NCI-H748 (cell line): ENCODE measurements around the gene MCM5.
"Not testable (repeated sequence)": the region's sequence is repeated elsewhere in the genome, so short reads cannot be mapped to it uniquely, and the experiment has no call there.

Experiments used
- DNase-seq: peaks from one replicate; lab custom pipeline; 2025; ENCODE audit not compliant: unreplicated experiment; lab: John Stamatoyannopoulos, UW

Gene MCM5

GRCh38 chr22:35431483-35432227 lies 31.7 kb downstream of the MCM5 start:
- no peak for DNase-seq

DNA sequence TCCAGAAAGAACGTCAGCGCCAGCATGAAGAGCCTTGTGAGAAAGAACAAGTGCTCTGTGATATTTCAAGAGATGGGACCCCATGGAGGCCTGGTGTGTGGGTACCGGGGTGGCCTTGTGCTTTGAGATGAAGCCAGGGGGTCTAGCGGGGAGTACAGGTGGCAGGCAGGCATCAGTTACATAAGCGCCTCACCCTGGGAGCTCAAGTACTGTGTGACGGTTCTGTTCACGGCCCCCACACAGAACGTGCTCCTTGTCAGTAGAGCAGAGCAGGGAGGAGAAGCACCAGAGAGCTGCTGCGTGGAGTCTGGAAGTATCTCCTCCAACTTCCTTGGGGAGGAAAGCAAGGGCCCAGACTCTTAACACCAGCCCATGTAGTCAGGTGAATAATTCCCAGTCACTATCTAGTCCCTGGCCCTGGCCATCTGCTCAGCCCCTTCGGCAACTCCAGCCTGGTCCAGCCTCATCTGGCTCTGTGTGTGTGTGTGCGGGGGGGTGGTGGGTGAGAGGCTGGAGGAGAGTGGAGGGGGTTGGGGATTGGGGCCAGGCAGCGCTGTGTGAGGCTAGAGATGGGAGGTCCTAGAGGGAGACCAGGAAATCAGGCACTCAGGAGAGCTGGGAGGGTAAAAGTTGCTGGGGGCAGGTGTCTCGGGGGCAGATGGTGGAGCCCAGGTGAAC lies 32.4 kb downstream of the MCM5 start:
- DNase-seq, result no peak

DNA sequence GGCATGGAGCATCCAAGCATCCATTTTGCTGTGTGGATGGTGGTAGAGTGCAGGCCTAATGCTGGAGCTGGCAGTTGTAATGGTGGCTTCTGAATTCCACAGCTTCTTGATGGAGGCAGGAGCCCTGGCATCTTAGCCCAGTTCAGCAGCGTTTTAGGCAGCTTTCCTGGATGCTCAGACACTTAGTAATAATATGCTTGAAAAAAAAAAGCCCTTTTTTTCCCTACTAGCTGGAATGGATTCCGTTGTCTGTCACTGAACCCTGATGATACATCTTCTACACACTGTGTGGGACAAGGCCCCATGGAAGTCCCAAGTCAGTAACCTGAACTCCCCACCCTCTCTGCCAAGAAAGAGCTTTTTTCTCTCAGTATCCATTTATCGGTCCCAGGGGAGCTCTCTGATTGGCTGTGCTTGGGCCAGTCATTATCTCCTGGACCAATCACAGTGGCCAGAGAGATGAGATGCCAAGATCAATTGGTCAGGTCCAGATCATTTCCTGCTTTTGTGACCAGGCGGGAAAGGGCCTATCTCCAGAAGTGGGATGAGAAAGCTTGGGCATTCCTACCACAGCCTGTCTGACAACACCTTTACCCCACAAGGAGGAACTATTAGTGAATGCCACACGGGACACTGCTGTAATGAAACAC lies 34.2 kb downstream of the MCM5 start:
- no peak for DNase-seq

DNA sequence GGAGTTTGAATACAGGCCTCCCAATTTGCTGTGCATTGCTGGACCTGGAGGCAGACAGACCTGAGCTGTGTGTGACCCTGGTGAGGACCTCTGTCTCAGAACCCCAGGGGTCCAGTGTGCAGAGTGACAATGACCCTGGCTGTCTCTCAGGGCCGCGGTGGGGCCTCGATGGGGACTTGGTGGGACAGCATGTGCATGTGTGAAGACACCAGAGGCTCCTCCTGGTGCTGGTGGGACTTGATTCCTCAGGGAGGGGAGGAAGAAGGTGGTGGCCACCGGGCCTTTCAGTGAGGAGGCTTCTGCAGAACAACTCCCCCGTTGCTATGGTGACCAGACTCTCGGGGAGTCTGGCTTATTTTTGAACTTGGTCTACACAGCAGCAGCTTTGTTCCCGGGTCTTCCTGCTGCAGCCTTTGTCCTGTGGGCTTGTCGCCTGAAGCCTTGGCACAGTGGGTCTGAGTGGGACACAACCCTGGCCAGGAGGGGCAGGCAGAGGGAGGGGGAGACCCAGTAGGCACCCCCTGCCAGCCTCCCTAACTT lies 35.3 kb downstream of the MCM5 start:
- DNase-seq, result no peak

DNA sequence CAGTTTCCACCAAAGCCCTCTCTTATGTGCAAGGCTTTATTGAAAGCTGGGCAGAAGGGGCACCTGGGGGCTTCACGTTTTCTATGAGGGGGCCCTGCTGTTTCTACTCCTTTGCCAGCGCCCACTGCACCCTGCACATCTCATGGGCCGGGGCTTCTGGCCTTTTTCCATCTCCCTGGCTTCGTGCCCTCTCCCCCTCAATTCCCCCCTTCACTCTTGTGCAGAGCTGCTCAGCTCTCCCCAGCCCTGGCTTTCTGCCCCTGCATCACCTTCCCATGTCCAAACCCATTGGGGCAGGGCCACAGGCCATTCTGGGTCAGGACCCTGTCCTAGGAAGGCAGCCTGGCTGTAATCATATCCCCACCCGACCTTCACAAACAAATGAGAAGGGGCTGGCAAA lies 36.5 kb downstream of the MCM5 start:
- DNase-seq, result no peak

DNA sequence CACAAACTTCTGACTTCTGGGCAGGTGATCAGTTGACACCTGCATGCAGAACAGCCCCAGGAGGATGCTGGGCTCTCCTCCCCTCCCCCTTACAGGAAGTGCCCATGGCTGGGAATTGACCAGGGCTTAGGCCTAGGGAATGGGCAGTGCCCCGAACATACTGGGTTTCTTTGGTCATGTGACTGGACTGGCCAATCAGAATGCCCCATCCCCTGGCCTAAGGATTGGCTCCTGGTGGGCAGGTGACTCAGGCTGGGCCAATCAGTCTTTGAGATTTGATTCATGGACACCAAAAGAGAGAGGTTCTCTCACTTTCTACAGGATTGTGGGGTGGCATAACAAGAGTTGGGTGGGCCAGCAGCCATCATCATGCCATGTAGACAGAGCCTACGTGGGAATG lies 37.1 kb downstream of the MCM5 start:
- no peak for DNase-seq

DNA sequence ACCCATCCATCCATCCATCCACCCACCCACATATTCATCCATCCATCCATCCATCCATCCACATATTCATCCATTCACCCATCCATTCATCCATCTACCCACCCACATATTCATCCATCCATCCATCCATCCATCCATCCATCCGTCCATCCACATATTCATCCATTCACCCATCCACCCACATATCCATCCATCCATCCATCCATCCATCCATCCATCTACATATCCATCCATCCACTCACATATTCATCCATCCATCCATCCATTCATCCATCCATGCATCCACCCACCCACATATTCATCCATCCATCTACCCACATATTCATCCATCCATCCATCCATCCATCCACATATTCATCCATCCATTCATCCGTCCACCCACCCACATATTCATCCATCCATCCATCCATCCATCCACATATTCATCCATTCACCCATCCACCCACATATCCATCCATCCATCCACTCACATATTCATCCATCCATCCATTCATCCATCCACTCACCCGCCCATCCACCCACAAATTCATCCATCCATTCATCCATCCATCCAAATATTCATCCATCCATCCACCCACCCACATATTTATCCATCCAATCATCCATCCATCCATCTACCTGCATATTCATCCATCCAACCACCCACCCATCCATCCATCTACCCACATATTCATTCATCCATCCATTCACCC lies 38.9 kb downstream of the MCM5 start:
- DNase-seq, result not testable (repeated sequence)

- DNase-seq, result no peak
These were observed 39.4 kb downstream of the MCM5 start for GRCh38 chr22:35439365-35439717.

GRCh38 chr22:35440129-35440528 lies 40.2 kb downstream of the MCM5 start:
- no peak for DNase-seq

DNA sequence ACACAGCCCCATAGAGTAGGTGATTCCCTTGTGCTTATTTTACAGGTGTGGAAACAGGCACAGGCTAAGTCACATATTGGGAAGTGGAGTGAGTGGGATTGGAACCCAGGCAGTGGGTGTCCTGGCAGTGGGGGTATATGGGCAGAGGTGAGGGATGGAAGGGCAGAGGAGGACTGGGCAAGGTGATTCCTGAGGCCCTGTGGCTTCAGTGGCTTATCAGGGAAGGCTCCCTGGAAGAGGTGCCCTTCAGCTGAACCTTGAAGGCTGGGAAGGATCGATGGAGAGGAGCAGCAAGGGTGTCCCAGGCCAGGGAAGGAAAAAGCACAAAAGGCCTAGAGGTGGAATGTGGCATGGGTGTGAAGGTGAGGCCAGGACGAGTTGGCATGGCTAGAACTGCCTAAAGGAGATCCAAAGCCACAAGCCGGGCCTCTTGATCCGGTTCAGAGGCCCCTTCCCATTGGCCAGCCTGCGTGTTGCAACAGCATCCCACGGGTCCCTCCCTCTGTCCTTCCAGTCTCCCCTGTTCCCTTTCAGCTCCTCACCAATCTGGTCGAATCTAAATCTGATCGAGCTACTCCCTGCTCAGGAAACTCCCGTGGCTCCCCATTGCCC lies 41.7 kb downstream of the MCM5 start:
- no peak for DNase-seq

GRCh38 chr22:35442471-35442870 lies 42.5 kb downstream of the MCM5 start:
- no peak for DNase-seq

GRCh38 chr22:35443338-35443737 lies 43.4 kb downstream of the MCM5 start:
- no peak for DNase-seq

DNA sequence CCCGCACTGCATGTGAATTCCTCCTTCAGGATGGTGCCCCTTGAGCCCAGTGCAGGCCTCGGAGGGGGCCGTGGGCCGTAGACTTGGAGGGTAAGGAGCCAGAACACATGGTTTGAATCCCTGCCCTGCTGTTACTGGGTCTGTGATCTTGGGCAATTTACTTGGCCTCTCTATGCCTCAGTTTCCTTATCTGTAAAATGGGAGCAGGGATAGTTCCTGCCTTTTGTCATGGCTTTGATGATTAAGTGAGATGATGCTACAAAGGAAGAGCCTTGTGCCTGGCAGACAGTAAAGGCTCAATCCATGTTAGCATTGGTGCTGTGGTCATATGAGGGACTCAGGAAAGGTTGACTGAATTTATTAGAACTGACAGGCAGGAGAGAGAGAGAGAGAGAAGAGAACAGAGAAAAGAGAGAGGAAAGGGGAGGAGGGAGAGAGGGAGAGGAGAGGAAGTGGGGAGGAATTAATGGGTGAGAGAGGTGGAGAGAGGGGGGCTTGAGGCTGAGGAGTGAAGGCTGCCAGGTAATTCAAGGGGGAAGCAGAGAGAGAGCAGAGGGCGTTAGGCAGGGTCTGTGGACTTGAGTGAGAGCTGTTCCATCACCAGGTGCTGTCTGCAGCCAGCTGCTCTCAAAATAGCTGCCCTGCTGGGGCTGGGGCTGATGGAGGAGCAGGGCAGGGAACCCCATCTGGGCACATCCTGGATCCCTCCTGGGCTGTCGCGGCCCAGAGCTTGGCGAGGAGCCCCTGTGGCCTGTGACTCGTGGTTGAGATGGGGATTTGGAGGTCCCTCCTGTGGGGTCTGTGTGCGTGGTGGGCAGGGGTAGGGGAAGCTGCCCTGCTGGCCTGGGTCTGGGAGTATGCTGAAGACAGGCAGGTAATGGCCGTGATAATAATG lies 44.1 kb downstream of the MCM5 start:
- no peak for DNase-seq

DNA sequence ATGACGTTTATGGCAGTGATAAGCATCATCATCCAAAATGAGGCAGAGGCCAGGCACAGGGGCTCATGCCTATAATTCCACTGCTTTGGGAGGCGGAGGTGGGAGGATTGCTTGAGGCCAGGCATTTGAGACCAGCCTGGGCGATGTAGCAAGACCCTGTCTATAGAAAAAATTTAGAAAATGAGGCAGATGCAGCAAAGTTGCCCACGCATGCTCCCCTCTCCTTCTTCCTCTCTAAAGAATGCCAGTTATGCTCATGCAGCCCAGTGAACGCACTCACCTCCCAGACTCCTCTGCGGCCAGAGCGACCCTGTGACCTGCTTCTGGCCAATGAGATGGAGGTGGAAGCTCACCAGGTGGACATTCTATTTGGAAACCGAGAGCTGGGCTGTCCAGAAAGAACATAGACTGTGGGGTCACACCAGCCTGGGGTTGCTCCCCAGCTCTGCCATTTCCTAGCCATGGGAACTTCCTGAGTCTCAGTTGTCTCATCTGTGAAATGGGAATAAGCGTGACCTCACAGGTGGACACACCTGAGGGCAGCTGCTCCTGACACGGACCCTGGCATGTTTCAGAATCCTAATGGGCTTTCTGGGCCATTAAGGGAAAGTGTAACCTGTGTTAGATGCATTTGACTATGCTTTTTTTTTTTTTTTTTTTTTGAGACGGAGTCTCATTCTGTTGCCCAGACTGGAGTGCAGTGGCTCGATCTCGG lies 44.9 kb downstream of the MCM5 start:
- DNase-seq, result no peak

- no peak for DNase-seq
These were observed 46.0 kb downstream of the MCM5 start for GRCh38 chr22:35445933-35446332.

GRCh38 chr22:35446365-35446764 lies 46.4 kb downstream of the MCM5 start:
- no peak for DNase-seq

GRCh38 chr22:35448523-35448922 lies 48.6 kb downstream of the MCM5 start:
- no peak for DNase-seq

DNA sequence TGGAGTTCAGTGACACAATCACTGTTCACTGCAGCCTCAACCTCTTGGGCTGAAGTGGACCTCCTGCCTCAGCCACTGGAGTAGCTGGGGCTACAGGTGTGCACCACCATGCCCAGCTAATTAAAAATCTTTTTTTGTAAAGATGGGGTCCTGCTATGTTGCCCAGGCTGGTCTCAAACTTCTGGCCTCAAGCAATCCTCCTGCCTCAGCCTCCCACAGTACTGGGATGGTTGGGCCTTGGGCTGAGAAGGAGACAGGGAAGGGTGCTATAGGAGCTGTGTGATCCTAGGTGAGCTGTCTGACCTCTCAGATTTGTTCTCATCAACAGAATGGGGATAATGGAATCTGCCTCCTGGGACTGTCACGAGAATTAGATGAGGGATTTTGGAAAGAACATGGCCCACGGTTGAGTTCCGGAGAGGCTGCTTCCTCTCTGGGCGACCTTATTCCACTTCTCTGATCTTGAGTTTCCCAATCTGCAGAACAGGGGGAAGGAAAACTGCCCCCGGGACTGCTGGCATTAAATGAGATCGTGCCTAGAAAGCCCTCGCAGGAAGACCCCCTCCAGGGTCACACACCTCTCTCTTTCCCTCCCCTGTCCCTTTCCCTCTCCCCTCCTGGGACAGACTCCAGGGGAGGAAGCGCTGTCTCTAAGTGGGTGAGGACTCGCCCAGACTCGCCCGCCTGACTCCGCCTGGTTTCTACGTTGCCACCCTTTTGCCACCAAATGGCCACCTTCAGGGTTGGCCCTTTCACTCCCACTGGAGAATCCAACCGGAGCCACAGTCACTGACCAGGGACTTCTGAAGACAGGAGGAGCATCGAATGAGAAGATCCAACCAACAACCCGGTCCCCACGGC lies 50.1 kb downstream of the MCM5 start:
- DNase-seq, result no peak
